Ovary (tissue), 9 donors: ENCODE results near the gene ATN1. TPM values are rescaled to one million over a fixed set of nuclear protein-coding genes. Genes with fewer than 3 reads are reported as not detected.

Experiments
- DNase-seq, 5 donors: peaks; one replicate each; pipeline ENCODE4 v3.0.0-alpha.2; 2019 to 2020
- H3K27ac ChIP-seq, 2 donors: fragments of 200-600 bp; one replicate each; pipeline versions ENCODE4 v1.5.1 to v1.8.0; 2019 to 2022
- H3K27me3 ChIP-seq: fragments of 200-600 bp; one replicate; pipeline ENCODE4 v1.8.0; 2022
- H3K36me3 ChIP-seq: fragments of 200-600 bp; sonication (generic); one replicate; pipeline ENCODE4 v1.5.1; 2019
- H3K4me1 ChIP-seq: one replicate; pipeline ENCODE4 v1.8.1; 2013; ENCODE audit warnings: mild to moderate bottlenecking, moderate library complexity; ENCODE audit not compliant: insufficient read depth
- H3K4me3 ChIP-seq: fragments of 200-600 bp; sonication (generic); one replicate; pipeline ENCODE4 v1.5.1; 2017
- H3K9me3 ChIP-seq, 2 donors: fragments of 200-600 bp in 1 of 2; sonication (generic) in 1 of 2; one replicate each; pipeline versions ENCODE4 v1.5.1 to v1.8.1; 2013 to 2019; ENCODE audit warnings: mild to moderate bottlenecking in 1 of 2, moderate library complexity in 1 of 2
- CTCF ChIP-seq, 3 donors: fragments of 450-650 bp in 2 of 3; fragments of 200-600 bp in 1 of 3; IDR thresholded peaks; one replicate each; pipeline versions ENCODE4 v1.5.1 to v1.8.0; 2016 to 2022; ENCODE audit warnings: antibody characterized with exemption in 3 of 3, mild to moderate bottlenecking in 1 of 3
- EP300 ChIP-seq: sonication (generic); formaldehyde crosslinking; IDR thresholded peaks from one replicate; pipeline ENCODE4 v1.6.1; 2017; ENCODE audit warnings: antibody characterized with exemption
- POLR2A ChIP-seq: fragments of 450-650 bp; IDR thresholded peaks from one replicate; pipeline ENCODE4 v1.6.1; 2017; ENCODE audit warnings: antibody characterized with exemption, mild to moderate bottlenecking, moderate library complexity
- WGBS, 3 donors: extraction: QIAGEN DNeasy Blood & Tissue Kit in 1 of 3; methylation state at CpG; one replicate each; pipeline versions ENCODE4 v1.1.5 to v1.1.7; 2013 to 2017; 5-methylcytosine and 5-hydroxymethylcytosine counted together
- intact Hi-C, 4 donors: fragments of 100-400 bp; cut with DNase I; formaldehyde crosslinking; loops; one replicate each; pipeline versions ENCODE4 v1.11.0 to v1.15.1; 2022 to 2023
- polyA plus RNA-seq, 2 donors: library from polyadenylated mRNA; stranded (reverse); fragments of 200-250 nt in 1 of 2; fragments of 350-450 nt in 1 of 2; fragmentation: Illumina TruSeq in 1 of 2; extraction: RNeasy Lipid Tissue Mini Kit (QIAGEN cat#74804) in 1 of 2; gene quantifications; one replicate each; pipeline ENCODE4 v1.2.3, GENCODE V29; 2013 to 2014
- total RNA-seq, 7 donors: library from RNA; depleted of rRNA in 2 of 7; stranded (reverse); fragments of >200 nt in 2 of 7; fragmentation: NEBNext Ultra II Directional in 3 of 7; extraction: Animal tissue kit (Norgen Biotek cat#: 25700) in 3 of 7; gene quantifications; one replicate each; pipeline versions ENCODE4 v1.1.0 to v1.2.4, GENCODE V29; 2016 to 2023
- donor health status: DM: no; HTN: no; CAD: no; lungs with moderate emphysema.
- donor health status: DM: no; HTN: no; CAD: no.
- donor health status: Bipolar disorder and iron deficiency.
- donor health status: DM: yes; HTN: yes; CAD: no.
- donor health status: DM: no; HTN: no; CAD: no.
- donor health status: DM: yes; HTN: yes; CAD: no.

The ATN1 gene
- total and polyA plus RNA-seq, 9 donors = 41.6 to 324 (median 197) TPM

GRCh38 chr12:6916426-6917200 lies 11.1 kb upstream of the ATN1 start:
- no peaks in the 10 kb centered on the region for H3K9me3 ChIP-seq
- H3K27ac ChIP-seq = no peak overlapping the region
- H3K4me3 ChIP-seq = no peak overlapping the region
- peak in 1 of 5 donors; percentile 33 for DNase-seq
- H3K4me1 ChIP-seq = peaks cover 4% of the 10 kb centered on the region
- no peaks in the 10 kb centered on the region for H3K27me3 ChIP-seq
- H3K36me3 ChIP-seq = no peaks in the 10 kb centered on the region
- WGBS, 3 donors = 86 to 91% (median 86%) methylated on average over 11 of the region's 11 CpGs
- intact Hi-C loops = no loop called here
- TF ChIP-seq EP300 = no peak
- no peak for TF ChIP-seq POLR2A
- no peak for TF ChIP-seq CTCF (IDR thresholded peaks at IDR 0.05)

GRCh38 chr12:6917491-6918231 lies 10.1 kb upstream of the ATN1 start:
- 72 to 82% (median 76%) methylated on average over 14 of the region's 14 CpGs for WGBS, 3 donors
- Histone ChIP-seq H3K27ac (no peak overlapping the region), H3K27me3 (no peaks in the 10 kb centered on the region), H3K9me3 (no peaks in the 10 kb centered on the region), H3K4me1 (peaks cover 4% of the 10 kb centered on the region), H3K36me3 (no peaks in the 10 kb centered on the region), H3K4me3 (no peak overlapping the region)
- DNase-seq = peak in 1 of 5 donors; percentile 24
- no peak for TF ChIP-seq POLR2A
- TF ChIP-seq EP300 = no peak
- no peak for TF ChIP-seq CTCF (IDR thresholded peaks at IDR 0.05)
- intact Hi-C loops = no loop called here

GRCh38 chr12:6919588-6919987 lies 8.2 kb upstream of the ATN1 start:
- H3K4me3 ChIP-seq = no peak overlapping the region
- H3K9me3 ChIP-seq = no peaks in the 10 kb centered on the region
- no peak overlapping the region for H3K27ac ChIP-seq
- DNase-seq = peak in 1 of 5 donors; percentile 24
- intact Hi-C loops = no loop called here
- H3K36me3 ChIP-seq = no peaks in the 10 kb centered on the region
- peaks cover 2% of the 10 kb centered on the region for H3K4me1 ChIP-seq
- no peaks in the 10 kb centered on the region for H3K27me3 ChIP-seq
- 52 to 69% (median 58%) methylated on average over 7 of the region's 7 CpGs for WGBS, 3 donors
- TF ChIP-seq POLR2A = no peak
- TF ChIP-seq EP300 = no peak
- no peak for TF ChIP-seq CTCF (IDR thresholded peaks at IDR 0.05)

GRCh38 chr12:6921539-6921938 lies 6.2 kb upstream of the ATN1 start:
- 49 to 78% (median 51%) methylated on average over 7 of the region's 7 CpGs for WGBS, 3 donors
- peaks cover 15% of the 10 kb centered on the region for H3K4me1 ChIP-seq
- no peaks in the 10 kb centered on the region for H3K27me3 ChIP-seq
- no peaks in the 10 kb centered on the region for H3K9me3 ChIP-seq
- TF ChIP-seq POLR2A = no peak
- TF ChIP-seq CTCF (IDR thresholded peaks at IDR 0.05) = no peak
- TF ChIP-seq EP300 = no peak
- intact Hi-C loops = loop anchor here in 1 of 4 donors (5.0 kb wide), 1 partner anchor 191 kb away; no protein-coding TSS in a partner anchor
- DNase-seq = peak in 1 of 5 donors; percentile 15
- no peak overlapping the region for H3K4me3 ChIP-seq
- no peak overlapping the region for H3K27ac ChIP-seq
- H3K36me3 ChIP-seq = no peaks in the 10 kb centered on the region
